ENCODE results near the gene HBG2. TPM values are rescaled to one million over a fixed set of nuclear protein-coding genes. Genes with fewer than 3 reads are reported as not detected.

HBG2 gene
- total RNA-seq, 1 donor from 2014 or later = not detected

DNA sequence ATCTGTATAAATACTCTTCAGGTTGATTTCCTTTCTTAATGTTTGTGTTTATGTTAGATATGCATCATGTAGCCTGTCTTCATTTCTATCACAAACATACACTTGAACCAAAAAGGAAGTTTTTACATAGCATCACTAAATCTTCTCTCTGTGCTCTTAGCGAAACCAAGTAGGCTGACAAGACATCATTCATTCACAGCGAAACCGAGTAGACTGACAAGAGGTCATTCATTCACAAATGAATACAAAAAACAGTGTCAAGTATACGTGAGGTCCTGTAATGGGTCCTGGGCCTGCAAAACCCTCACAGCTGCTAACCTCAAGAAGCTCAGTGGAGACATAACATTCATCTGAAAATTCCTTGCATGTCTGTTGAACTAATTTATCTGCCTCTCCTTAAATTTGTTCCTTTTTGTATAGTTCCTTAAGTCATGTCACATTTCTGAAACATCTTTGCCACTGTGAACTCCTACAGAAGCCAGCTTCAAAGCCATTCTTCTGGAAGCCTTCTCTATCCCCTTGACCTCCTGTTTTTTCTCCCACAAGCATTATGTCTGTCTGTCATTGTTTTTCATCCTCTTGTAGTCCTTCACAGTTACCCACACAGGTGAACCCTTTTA, 25.0 kb upstream of the HBG2 start:
- TF ChIP-seq, protein P1, sequence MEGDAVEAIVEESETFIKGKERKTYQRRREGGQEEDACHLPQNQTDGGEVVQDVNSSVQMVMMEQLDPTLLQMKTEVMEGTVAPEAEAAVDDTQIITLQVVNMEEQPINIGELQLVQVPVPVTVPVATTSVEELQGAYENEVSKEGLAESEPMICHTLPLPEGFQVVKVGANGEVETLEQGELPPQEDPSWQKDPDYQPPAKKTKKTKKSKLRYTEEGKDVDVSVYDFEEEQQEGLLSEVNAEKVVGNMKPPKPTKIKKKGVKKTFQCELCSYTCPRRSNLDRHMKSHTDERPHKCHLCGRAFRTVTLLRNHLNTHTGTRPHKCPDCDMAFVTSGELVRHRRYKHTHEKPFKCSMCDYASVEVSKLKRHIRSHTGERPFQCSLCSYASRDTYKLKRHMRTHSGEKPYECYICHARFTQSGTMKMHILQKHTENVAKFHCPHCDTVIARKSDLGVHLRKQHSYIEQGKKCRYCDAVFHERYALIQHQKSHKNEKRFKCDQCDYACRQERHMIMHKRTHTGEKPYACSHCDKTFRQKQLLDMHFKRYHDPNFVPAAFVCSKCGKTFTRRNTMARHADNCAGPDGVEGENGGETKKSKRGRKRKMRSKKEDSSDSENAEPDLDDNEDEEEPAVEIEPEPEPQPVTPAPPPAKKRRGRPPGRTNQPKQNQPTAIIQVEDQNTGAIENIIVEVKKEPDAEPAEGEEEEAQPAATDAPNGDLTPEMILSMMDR (IDR thresholded peaks at IDR 0.05; ENCODE audit: insufficient read depth, low read length, poor library complexity, severe bottlenecking) = no peak
- DNase-seq (ENCODE audit: low read depth) = no peak
- H3K4me3 ChIP-seq (ENCODE audit: low read depth, low read length) = no peak overlapping the region

DNA sequence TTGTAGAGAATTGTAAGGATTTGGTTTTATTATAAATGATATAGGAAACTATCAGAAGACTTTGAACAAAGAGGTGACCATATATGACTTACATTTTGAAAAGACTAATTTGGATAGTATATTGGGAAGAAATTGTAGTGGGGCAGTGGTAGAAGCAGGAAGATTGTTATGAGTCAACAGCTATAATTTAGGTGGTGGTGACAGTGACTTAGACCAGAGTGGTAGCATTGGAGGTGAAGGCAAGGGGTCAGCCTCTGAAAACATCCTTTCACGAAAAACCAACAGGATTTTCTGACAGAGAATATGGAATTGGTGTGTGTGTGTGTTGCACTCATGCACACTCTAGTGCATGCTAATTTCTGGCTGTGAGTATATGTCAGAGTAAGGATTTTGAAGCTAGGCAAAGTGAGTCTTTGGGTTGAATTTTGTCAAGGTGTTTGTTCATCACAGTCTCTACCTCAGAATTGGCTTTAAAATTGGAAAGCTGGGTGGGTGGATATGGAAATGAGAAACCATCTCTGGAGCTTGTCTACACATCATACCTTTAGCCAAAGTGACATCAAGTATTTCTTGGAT, 23.3 kb upstream of the HBG2 start:
- no peak for DNase-seq (ENCODE audit: low read depth)
- Histone ChIP-seq H3K4me3 (ENCODE audit: low read depth, low read length) (no peak overlapping the region), H3K36me3 (ENCODE audit: control insufficient read depth, insufficient read depth, low read length) (no peaks in the 10 kb centered on the region), H3K27me3 (ENCODE audit: control insufficient read depth, insufficient read depth, low read length) (no peaks in the 10 kb centered on the region)
- TF ChIP-seq, protein P1 (IDR thresholded peaks at IDR 0.05; ENCODE audit: insufficient read depth, low read length, poor library complexity, severe bottlenecking) = no peak

More for the DNA sequence above, 25.0 kb upstream of the HBG2 start:
- H3K27me3 ChIP-seq (ENCODE audit: control insufficient read depth, insufficient read depth, low read length) = no peaks in the 10 kb centered on the region
- no peaks in the 10 kb centered on the region for H3K36me3 ChIP-seq (ENCODE audit: control insufficient read depth, insufficient read depth, low read length)

DNA sequence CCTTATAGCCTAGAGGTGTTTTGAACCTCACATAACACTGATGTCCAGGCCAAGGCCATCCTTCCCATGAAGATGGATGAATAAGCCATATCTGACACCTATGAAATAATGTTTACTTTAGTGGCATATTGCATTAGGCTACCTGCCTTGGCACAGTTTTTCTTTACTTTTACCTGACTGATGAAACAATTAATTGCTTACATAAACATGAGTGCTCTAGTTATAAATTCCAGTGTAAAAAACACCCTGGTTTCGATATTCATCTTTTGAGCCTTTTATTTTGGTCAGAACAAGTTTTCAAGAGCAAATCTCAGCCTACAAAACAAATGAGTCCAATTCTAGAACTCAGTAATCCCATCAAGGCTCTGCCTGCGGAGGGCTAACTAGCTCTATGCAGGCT, 22.1 kb upstream of the HBG2 start:
- H3K36me3 ChIP-seq (ENCODE audit: control insufficient read depth, insufficient read depth, low read length) = no peaks in the 10 kb centered on the region
- no peaks in the 10 kb centered on the region for H3K27me3 ChIP-seq (ENCODE audit: control insufficient read depth, insufficient read depth, low read length)
- no peak for DNase-seq (ENCODE audit: low read depth)
- TF ChIP-seq, protein P1 (IDR thresholded peaks at IDR 0.05; ENCODE audit: insufficient read depth, low read length, poor library complexity, severe bottlenecking) = no peak
- no peak overlapping the region for H3K4me3 ChIP-seq (ENCODE audit: low read depth, low read length)

- Histone ChIP-seq H3K36me3 (ENCODE audit: control insufficient read depth, insufficient read depth, low read length) (no peaks in the 10 kb centered on the region), H3K27me3 (ENCODE audit: control insufficient read depth, insufficient read depth, low read length) (no peaks in the 10 kb centered on the region), H3K4me3 (ENCODE audit: low read depth, low read length) (no peak overlapping the region)
- no peak for DNase-seq (ENCODE audit: low read depth)
- TF ChIP-seq, protein P1 (IDR thresholded peaks at IDR 0.05; ENCODE audit: insufficient read depth, low read length, poor library complexity, severe bottlenecking) = no peak
Measured at GRCh38 chr11:5275369-5276110, 21.0 kb upstream of the HBG2 start.

DNA sequence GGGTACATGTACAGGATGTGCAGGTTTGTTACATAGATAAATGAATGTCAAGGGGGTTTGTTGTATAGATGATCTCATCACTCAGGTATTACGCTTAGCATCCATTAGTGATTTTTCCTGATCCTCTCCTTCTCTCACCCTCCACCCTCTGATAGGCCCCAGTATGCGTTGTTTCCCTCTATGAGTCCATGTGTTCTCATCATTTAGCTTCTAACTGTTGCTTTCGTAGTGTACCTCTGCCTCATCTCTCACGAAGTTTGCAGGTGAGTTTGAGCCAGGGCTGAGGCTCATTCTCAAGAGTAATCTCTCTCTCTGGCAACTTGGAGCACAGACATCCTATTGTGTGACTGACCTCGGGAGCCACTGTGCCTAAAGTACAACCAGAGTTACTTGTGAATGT, 19.8 kb upstream of the HBG2 start:
- no peak for DNase-seq (ENCODE audit: low read depth)
- TF ChIP-seq, protein P1 (IDR thresholded peaks at IDR 0.05; ENCODE audit: insufficient read depth, low read length, poor library complexity, severe bottlenecking) = no peak
- no peaks in the 10 kb centered on the region for H3K36me3 ChIP-seq (ENCODE audit: control insufficient read depth, insufficient read depth, low read length)

More for the DNA sequence above, 19.8 kb upstream of the HBG2 start:
- no peaks in the 10 kb centered on the region for H3K27me3 ChIP-seq (ENCODE audit: control insufficient read depth, insufficient read depth, low read length)
- no peak overlapping the region for H3K4me3 ChIP-seq (ENCODE audit: low read depth, low read length)
